Fibroblast of pulmonary artery (primary cell): Measurements from ENCODE around the gene SORCS1.

Experiments used
- DNase-seq: peaks from one replicate; pipeline ENCODE4 v3.0.0-alpha.2; 2010; ENCODE audit warnings: low read depth
- H3K4me3 ChIP-seq: replicated peaks from 2 replicates; pipeline ENCODE4 v1.5.1; 2011; ENCODE audit warnings: low read depth, mild to moderate bottlenecking, control low read depth, low read length, moderate library complexity
- TF ChIP-seq, protein P1 (sequence below): IDR thresholded peaks from 2 replicates; pipeline ENCODE4 v1.5.1; 2011; ENCODE audit warnings: mild to moderate bottlenecking, control low read depth, low read length, inconsistent platforms; ENCODE audit errors: missing control alignments

Gene SORCS1

DNA sequence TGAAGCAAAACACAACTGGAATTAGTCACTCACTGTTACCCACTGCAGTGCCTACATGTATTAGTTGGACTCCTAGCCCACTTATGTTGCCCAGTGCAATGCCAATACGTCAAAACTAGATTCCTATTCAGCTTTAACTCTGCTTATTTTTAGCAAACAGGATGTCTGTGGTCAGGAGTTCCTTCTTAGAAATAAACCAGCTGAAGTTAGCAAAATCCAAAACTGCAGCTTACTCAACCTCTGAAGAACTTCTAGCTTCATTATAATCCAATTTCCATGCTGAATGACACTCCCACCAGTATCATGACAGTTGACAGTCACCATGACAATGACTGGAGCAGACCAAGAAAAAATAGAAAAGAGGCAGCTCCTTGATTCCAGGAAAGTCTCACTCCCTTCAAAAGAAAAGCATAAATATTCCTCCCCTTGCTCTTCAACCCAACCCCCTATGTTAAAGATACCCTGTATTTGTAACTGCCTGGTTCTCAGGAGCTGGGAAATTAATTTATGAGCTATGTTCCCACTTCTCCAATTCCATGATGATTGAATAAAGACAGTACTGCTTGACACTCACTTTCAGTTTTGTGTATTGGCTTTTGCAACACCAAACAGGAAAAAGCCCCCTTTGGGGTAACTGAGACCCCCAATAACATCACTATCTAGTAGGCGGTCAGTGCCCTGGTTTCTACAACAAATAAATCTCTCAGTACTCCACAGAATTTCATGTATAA is 327.4 kb downstream of the SORCS1 start:
- no peak for DNase-seq
- no peak overlapping the region for H3K4me3 ChIP-seq
- TF ChIP-seq, protein P1, sequence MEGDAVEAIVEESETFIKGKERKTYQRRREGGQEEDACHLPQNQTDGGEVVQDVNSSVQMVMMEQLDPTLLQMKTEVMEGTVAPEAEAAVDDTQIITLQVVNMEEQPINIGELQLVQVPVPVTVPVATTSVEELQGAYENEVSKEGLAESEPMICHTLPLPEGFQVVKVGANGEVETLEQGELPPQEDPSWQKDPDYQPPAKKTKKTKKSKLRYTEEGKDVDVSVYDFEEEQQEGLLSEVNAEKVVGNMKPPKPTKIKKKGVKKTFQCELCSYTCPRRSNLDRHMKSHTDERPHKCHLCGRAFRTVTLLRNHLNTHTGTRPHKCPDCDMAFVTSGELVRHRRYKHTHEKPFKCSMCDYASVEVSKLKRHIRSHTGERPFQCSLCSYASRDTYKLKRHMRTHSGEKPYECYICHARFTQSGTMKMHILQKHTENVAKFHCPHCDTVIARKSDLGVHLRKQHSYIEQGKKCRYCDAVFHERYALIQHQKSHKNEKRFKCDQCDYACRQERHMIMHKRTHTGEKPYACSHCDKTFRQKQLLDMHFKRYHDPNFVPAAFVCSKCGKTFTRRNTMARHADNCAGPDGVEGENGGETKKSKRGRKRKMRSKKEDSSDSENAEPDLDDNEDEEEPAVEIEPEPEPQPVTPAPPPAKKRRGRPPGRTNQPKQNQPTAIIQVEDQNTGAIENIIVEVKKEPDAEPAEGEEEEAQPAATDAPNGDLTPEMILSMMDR = no peak

DNA sequence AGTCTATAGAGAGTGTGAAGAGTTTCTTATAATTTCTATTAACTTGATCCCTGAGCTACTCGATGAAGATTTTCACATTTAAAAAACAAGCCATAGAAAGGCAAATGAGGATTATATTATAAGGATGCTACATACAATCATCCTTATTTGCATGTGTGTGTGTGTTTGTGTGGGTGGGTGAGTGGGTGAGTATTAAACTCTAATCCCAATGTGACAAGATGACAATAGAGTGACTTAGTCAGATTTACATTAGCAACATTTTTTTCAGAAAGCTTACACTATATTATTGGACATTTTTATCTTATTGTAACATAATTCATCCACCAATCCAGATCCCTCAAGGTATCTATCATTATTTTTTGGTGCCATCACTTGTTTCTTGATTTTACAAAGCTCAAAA is 331.7 kb downstream of the SORCS1 start:
- TF ChIP-seq, protein P1 = no peak
- no peak for DNase-seq
- no peak overlapping the region for H3K4me3 ChIP-seq

DNA sequence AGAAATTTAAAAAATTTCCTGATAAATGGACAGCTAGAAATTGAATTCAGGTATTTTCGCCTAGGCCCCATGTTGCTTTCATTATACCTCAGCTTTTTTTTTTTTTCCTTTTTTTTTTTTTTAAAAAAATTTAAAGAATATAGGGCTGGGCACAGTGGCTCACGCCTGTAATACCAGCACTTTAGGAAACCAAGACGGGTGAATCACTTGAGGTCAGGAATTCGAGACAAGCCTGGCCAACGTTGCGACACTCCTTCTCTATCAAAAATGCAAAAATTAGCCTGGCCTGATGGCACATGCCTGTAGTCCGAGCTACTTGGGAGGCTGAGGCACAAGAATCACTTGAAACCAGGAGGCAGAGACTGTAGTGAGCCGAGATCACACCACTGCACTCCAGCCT is 334.0 kb downstream of the SORCS1 start:
- DNase-seq = no peak
- TF ChIP-seq, protein P1 = no peak
- no peak overlapping the region for H3K4me3 ChIP-seq

DNA sequence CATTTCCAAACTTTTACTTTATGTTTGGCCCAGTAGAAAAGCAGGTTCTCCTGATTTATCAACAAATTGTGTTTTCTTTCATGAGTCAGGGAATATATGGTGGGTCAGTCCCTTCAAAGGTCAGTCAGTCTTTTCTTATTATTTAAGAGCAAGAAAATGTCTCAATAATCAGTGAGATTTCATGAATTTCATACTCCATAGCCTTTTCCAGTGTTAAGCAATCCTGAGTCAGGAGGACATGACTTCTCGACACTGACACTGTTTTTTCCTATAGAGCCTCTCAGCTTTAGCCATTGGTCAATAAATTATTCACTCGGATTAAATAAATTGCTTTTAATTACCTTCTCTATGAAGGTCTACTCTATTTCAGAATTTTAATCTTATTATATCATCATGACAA is 334.5 kb downstream of the SORCS1 start:
- H3K4me3 ChIP-seq = no peak overlapping the region
- no peak for DNase-seq
- TF ChIP-seq, protein P1 = no peak

DNA sequence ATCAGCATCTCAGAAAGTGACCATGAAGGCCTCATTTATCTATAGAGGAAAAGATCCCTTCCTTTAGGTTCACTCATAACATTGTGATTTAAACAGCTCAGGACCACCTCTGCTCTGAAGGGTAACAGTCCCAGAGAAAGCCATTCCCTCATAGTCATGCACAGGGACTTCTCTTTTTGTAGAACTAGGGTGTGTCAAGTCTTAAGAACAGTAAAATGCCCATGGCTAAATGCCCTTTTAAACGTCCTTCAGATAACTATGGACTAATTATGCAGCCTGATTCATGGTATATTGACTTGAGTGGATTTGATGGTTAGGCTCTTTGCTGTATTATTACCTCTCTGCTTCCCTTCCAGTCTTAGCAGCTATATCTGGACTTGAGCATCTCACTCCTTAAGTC is 337.8 kb downstream of the SORCS1 start:
- no peak for DNase-seq

DNA sequence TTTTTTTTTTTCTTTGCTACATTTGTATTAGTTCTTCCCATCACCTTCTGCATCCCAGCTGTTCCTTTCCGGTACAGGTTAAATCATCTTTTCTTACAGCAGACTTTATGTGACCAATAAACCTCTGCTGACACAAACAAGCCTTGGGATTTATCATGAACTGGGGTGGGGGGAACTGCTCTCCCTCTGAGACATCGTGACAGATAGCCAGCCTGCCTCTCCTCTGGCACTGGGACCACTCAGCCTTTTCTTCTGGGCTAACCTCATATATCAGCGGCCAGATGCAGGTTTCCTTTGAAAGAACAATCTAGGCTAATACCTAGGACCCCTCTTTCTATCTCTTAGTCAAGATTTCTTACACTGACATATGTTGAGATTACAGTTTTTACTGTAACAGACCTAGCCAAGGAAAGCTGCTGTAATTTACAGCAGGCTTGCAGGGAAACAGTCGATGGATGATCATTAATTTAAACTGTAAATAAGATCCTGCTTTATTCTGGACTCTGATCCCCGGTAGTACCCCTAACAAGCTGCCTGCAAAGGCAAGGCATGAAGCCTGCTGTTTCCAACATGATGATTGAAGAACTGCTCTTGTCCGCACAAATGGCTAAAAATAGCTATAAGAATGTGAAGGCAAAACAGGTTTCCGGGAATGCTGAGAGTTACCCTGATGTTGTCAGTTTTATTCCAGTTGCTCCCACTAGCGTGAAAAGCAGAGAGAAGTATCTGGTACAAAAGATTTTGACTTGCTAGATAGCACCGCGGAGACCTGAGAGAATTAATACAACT is 338.7 kb downstream of the SORCS1 start:
- no peak overlapping the region for H3K4me3 ChIP-seq
- TF ChIP-seq, protein P1 = no peak
- DNase-seq = no peak

More for the DNA sequence above, 337.8 kb downstream of the SORCS1 start:
- H3K4me3 ChIP-seq = no peak overlapping the region
- TF ChIP-seq, protein P1 = no peak
